HFFc6 (cell line): ENCODE data around the gene EPHX1. TPM values are rescaled to one million over a fixed set of nuclear protein-coding genes. Genes with fewer than 3 reads are reported as not detected.

Source experiments
- DNase-seq: peaks from one replicate; pipeline ENCODE4 v3.0.0-alpha.2; 2018
- H3K27ac Mint-ChIP-seq: 2 replicates; pipeline ENCODE4 v1.8.0; 2020; ENCODE audit warnings: mild to moderate bottlenecking, mixed read lengths
- H3K27me3 Mint-ChIP-seq: 2 replicates; pipeline ENCODE4 v1.8.0; 2021; ENCODE audit warnings: mild to moderate bottlenecking, moderate library complexity, mixed read lengths; ENCODE audit not compliant: insufficient read depth
- H3K36me3 Mint-ChIP-seq: 2 replicates; pipeline ENCODE4 v1.8.0; 2021; ENCODE audit warnings: low read depth, mixed read lengths
- H3K4me1 Mint-ChIP-seq: 2 replicates; pipeline ENCODE4 v1.8.0; 2020; ENCODE audit warnings: low read depth, mixed read lengths
- H3K4me3 Mint-ChIP-seq: 2 replicates; pipeline ENCODE4 v1.8.0; 2020; ENCODE audit warnings: mild to moderate bottlenecking, moderate library complexity, mixed read lengths
- H3K9me3 Mint-ChIP-seq: 2 replicates; pipeline ENCODE4 v1.8.0; 2020; ENCODE audit warnings: mild to moderate bottlenecking, mixed read lengths
- CTCF ChIP-seq: fragments of 200-600 bp; sonication (generic); IDR thresholded peaks from 2 replicates; pipeline ENCODE4 v1.5.0; 2021; ENCODE audit warnings: antibody characterized with exemption, mild to moderate bottlenecking
- total RNA-seq, 6 experiments: library from RNA; stranded (reverse); fragmentation: NEBNext Ultra II Directional; extraction: Animal tissue kit (Norgen Biotek cat#: 25700); gene quantifications; 2 replicates in 1 of 6; 3 replicates in 5 of 6; pipeline ENCODE4 v1.2.3, GENCODE V29; 2021

The EPHX1 gene
- total RNA-seq, 6 experiments from 2014 or later, result 30.3 to 38.7 (median 34.9) TPM

- peaks cover 3% of the 10 kb centered on the region; the same call in 1 of the 2 replicates for H3K27me3 Mint-ChIP-seq
- no peak for TF ChIP-seq CTCF
- H3K4me3 Mint-ChIP-seq, result no peak overlapping the region
- 0 out of 2 replicates have a peak overlapping the region, but pooled peaks have one; percentile 1 for H3K27ac Mint-ChIP-seq
- H3K9me3 Mint-ChIP-seq, result no peaks in the 10 kb centered on the region
- peaks cover 39% of the 10 kb centered on the region for H3K4me1 Mint-ChIP-seq
- no peaks in the 10 kb centered on the region for H3K36me3 Mint-ChIP-seq
- DNase-seq, result no peak
Measured at GRCh38 chr1:225815526-225816178, 5.7 kb downstream of the EPHX1 start.

- no peak overlapping the region for H3K4me3 Mint-ChIP-seq
- no peak for DNase-seq
- H3K27me3 Mint-ChIP-seq, result peaks cover 3% of the 10 kb centered on the region; the same call in 1 of the 2 replicates
- H3K36me3 Mint-ChIP-seq, result no peaks in the 10 kb centered on the region
- H3K4me1 Mint-ChIP-seq, result peaks cover 27% of the 10 kb centered on the region
- no peak for TF ChIP-seq CTCF
- no peaks in the 10 kb centered on the region for H3K9me3 Mint-ChIP-seq
- H3K27ac Mint-ChIP-seq, result peak overlapping the region; percentile 94
Measured at GRCh38 chr1:225816643-225817538, 7.0 kb downstream of the EPHX1 start.

GRCh38 chr1:225817611-225818061 lies 7.7 kb downstream of the EPHX1 start:
- no peaks in the 10 kb centered on the region for H3K36me3 Mint-ChIP-seq
- peaks cover 26% of the 10 kb centered on the region for H3K4me1 Mint-ChIP-seq
- peak; percentile 84 for DNase-seq
- H3K9me3 Mint-ChIP-seq, result no peaks in the 10 kb centered on the region
- no peak for TF ChIP-seq CTCF
- peaks cover 3% of the 10 kb centered on the region; the same call in 1 of the 2 replicates for H3K27me3 Mint-ChIP-seq
- peak overlapping the region; percentile 94 for H3K27ac Mint-ChIP-seq
- H3K4me3 Mint-ChIP-seq, result no peak overlapping the region; the same call in 1 of the 2 replicates

GRCh38 chr1:225818229-225818628 lies 8.3 kb downstream of the EPHX1 start:
- no peak overlapping the region for H3K4me3 Mint-ChIP-seq
- peaks cover 20% of the 10 kb centered on the region for H3K4me1 Mint-ChIP-seq
- no peaks in the 10 kb centered on the region for H3K9me3 Mint-ChIP-seq
- no peaks in the 10 kb centered on the region for H3K36me3 Mint-ChIP-seq
- DNase-seq, result no peak
- H3K27me3 Mint-ChIP-seq, result peaks cover 3% of the 10 kb centered on the region; the same call in 1 of the 2 replicates
- H3K27ac Mint-ChIP-seq, result peak overlapping the region; percentile 94
- no peak for TF ChIP-seq CTCF

GRCh38 chr1:225819346-225820192 lies 9.6 kb downstream of the EPHX1 start:
- no peak for DNase-seq
- TF ChIP-seq CTCF, result no peak
- Mint-ChIP-seq H3K36me3 (no peaks in the 10 kb centered on the region), H3K4me3 (no peak overlapping the region), H3K4me1 (peaks cover 20% of the 10 kb centered on the region), H3K27ac (no peak overlapping the region), H3K9me3 (no peaks in the 10 kb centered on the region), H3K27me3 (peaks cover 3% of the 10 kb centered on the region; the same call in 1 of the 2 replicates)
